ENCODE results near the gene AGAP1.

The AGAP1 gene

DNA sequence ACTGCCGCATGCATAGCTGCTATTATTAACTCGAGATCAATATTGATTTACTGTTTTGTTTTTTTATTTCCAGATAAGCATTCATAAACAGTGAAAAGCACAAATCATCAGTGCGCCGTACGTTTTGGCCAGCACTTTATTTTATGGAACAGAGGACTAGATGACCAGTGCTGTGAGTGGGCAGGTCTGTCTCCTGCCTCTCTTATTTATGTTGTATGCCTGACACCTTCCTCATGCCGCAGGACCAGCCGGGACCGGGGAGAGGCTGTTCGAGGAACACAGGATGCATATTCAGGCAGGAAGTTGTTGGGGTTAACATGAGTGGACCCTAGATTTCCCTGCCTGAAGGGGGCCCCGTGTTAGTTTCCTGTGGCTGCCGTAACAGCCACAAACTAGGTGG, 72.6 kb downstream of the AGAP1 start:
- in situ Hi-C loops (cut with MboI; ENCODE audit: low sequenced_read_pairs), result no loop called here

DNA sequence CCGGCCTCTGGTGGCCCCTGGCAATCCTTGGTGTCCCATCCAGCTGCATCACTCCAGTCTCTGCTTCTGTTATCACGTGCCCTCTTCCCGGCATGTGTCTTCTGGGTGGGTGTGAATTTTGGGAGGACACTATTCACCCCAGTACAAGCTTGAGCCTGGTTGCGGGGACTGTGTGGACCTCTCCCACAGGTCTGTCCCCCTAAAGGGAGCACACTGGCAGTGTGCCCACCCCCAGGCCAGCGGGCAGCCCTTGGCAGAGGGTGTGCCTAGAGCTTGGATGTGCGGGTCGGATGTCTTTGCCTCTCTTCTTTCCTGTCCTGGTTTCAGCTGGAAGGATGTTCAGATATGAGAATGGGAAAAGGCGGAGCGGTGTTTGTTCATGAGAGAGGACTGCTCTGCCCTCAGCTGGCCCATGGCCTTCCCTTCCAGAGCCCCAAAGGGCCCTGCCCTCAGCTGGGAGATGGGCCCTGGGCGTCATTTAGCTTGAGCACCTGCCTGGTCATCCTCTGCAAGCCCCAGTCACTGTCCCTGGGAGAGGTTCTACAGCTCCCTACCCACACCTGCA, 73.2 kb downstream of the AGAP1 start:
- in situ Hi-C loops (cut with MboI; ENCODE audit: low sequenced_read_pairs), result no loop called here

DNA sequence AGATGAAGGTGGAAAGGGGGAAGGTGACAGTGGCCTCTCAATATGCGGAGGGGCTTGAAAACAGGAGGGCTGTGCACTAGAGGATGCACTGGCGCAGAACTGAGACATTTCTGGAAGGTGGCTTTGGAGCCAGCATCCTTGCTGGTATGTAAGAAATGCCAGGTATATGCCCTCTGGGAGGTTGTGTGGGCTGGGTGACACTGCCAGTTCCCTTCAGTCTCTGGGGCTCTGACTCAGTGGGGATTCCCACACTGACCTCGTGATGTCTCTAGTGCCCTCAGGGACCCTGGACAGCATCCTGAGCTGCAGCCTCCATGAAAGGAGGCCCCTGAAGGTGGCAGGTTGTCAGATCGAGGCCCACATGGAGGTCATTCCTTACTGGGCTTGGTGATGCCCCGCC, 74.0 kb downstream of the AGAP1 start:
- in situ Hi-C loops (cut with MboI; ENCODE audit: low sequenced_read_pairs), result no loop called here

DNA sequence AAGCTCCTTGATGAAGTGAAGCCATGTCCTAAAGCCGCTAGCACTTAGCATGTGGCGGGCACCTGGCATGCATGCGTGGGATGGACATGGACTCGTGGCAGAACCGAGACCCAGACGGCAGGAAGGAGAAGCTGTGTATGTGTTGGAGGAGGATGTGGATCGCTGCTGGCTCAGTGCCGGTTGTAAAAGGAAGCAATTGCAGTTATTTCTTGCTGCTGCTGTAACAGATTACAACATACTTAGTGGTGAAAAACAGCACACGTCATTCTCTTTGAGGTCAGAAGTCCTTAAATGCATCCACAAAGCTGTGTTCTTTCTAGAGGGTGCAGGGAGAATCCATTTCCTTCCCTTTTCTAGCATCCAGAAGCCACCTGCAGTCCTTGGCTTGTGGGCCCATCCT, 74.6 kb downstream of the AGAP1 start:
- in situ Hi-C loops (cut with MboI; ENCODE audit: low sequenced_read_pairs), result no loop called here

DNA sequence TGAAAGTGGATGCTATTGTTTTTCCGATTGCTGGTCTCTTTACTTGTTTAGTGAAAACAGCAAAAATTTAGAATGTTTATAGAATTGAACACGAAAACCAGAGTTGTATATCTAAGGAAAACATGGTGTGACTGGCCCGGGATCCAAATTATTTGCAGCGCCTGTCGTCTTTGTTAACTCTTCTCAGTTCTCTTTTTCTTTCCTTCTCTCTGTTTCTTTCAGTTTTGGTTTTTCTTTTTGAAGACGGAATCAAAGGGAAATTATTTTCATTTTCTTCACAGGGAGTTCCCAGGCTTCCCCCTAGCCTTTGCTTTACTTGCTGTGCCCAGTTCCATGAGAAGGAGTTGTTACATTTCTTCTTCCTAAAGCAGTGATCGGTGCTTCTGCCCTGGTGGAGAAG, 76.0 kb downstream of the AGAP1 start:
- in situ Hi-C loops (cut with MboI; ENCODE audit: low sequenced_read_pairs), result no loop called here

DNA sequence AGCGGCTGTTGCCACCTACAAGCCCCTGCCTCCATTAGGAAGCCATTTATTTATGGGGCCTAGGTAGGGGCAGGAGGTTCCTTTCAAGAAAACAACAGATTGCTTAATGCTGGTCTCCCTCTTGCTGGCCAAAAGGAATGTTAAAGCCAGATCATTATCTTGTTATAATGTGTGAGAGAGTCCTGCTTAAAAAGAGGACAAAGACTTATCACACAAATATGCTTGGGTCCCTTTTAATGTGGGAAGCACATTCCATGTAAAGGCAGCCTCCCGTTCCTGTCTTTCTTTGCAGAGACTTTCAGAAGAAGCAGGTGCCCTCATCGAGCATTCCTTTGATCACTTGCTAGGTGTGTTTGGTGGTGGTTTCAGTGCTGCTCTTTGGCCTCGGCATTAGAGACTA, 76.4 kb downstream of the AGAP1 start:
- in situ Hi-C loops (cut with MboI; ENCODE audit: low sequenced_read_pairs), result no loop called here

DNA sequence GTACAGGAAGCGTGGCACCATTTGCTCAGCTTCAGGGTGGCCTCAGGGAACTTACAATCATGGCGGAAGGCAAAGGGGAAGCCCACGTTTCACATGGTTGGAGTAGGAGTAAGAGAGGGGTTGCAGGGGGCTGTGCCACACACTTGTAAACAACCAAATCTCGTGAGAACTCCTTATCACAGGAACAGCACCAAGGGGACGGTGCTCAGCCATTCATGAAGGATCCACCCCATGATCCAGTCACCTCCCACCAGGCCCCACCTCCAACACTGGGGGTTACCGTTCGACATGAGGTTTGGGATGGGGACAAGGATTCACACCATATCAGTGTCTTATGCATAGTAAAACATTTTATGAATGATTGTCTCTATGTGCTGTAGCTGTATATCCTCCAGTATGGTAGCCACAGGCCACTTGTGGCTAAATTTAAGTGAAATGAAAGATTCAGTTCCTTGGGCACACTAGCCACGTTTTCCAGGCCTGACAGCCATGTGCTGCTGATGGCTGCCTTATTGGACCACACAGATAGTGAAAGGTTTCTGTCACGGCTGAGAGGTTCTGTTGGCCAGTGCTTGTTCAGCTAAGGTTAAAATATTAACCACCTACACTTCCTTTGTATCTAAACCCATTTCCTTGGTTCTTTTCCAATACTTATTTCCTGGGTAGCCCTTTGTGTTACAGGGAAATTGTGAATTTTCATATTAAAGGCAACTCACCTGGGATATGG, 77.3 kb downstream of the AGAP1 start:
- in situ Hi-C loops (cut with MboI; ENCODE audit: low sequenced_read_pairs), result no loop called here

DNA sequence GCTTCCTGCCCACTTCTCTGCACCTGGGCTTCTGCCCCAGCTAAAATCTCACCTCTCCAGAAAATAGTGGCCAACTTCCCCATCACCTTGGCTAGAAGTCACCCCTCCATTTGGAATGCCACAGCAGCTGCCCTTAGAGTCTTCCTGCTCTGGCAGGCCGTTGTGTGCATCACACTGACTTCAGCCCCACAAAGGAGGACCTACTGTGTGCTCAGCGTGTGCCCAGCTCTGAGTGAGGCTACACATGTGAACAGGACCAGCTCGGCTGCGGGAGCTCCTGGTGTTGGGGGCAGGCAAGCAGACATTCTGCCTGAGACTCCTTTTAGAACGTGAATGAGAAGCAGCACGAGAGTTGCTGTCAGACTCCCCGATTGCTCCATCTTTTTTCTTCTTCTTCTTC, 78.7 kb downstream of the AGAP1 start:
- in situ Hi-C loops (cut with MboI; ENCODE audit: low sequenced_read_pairs), result no loop called here

DNA sequence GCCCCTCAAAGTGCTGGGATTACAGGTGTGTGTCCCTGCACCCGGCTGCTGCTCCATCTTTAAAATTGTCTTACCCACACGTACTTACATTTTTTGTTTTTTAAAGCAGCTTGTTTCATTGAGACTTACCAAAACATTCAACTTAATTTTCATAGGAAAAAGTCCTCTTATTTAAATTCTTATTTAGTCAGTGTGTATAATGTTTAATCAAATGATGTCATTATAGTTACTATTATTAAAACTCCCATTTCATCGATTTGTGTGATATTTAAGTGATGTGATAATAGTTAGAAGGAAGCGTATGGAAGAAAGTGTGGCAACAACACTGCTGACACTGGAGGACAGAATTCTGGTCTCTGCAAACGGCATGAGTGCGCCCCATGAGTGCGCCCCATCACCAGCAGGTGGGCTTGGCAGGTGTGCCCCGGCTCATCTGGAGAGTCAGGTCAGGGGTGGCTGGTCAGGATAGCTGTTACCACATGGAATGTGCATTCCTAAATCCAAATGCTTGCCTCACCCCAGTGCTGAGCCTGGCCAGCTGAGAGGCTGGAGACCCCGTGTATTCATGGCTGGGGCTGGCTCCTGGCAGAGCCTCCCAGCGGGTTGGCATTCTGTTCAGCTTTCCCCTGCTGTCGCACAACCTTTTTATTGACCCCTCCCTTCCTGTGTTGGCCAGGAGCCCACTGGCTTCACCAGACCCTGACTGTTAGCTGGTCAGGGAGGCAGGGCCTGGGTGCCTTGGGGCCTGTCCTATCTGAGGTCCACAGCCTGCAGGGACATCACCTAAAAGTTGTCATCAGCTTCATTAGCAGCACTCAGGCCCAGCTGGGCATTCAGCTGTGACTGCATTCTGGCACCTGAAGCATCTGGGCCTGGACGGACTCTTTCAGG, 79.7 kb downstream of the AGAP1 start:
- in situ Hi-C loops (cut with MboI; ENCODE audit: low sequenced_read_pairs), result no loop called here

DNA sequence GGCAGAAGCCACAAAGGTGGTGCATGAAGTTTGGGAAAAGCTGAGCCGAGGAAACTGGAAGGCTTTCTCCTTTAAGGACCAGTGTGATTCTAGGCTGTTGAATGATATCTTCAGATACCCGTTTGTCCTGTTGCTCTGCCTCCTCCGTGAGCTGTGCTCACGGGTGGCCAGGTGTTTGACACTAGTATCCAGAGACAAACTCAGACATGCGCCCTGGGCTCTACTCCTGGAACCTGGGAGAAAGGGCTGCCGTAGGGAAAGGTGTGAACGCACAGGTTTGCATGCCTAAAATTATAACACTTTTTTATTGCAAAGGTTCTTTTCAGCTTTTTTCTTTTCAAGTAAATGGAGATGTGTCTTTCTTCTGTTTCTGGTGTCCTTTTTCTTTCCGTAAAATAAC, 81.6 kb downstream of the AGAP1 start:
- in situ Hi-C loops (cut with MboI; ENCODE audit: low sequenced_read_pairs), result no loop called here

DNA sequence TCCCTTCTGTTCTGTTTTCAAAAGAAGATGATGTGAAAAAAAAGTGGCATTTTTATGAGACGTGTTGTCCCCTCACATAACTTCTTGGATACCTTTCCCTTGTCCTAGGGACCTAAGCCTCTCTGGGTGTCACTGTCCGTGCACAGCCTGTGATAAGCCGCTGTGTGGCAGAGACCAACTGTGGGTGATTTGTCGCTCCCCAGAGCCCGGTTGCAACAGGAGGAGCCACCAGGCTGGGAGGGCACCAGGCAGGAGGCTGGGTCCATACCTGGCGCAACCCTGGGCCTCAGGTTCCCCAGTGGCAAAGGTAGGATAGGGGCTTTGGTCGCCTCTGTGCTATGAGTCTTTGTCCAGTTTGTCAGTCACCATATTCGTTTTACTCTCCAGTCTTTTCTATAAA, 82.1 kb downstream of the AGAP1 start:
- in situ Hi-C loops (cut with MboI; ENCODE audit: low sequenced_read_pairs), result no loop called here

DNA sequence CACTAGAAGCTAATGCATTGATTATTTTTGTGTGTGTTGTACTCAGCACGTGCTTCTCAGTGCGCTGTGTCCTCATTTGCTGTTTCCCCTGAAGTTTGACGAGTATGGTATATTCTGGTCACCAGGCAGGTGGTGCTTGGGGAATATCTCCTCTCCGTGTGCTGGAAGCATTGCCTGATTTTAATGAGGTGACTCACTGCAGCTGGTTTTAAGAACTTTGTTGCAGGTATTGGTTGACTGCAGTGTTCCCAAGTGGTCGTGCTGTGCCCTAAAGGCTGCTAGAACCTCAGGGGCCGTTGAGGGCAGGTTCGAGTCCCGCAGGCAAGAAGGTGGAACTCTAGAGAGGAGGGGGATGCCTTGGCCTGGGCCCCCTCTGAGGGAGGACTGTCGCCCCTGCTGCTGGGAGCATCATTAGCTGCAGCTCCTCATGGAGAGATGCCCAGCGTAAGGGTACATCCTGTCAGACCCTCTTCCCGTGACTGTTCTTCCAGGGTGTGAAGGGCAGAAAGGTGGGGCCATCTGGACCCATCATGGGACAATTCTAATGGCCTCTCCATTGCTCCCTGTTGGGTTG, 82.6 kb downstream of the AGAP1 start:
- in situ Hi-C loops (cut with MboI; ENCODE audit: low sequenced_read_pairs), result no loop called here

DNA sequence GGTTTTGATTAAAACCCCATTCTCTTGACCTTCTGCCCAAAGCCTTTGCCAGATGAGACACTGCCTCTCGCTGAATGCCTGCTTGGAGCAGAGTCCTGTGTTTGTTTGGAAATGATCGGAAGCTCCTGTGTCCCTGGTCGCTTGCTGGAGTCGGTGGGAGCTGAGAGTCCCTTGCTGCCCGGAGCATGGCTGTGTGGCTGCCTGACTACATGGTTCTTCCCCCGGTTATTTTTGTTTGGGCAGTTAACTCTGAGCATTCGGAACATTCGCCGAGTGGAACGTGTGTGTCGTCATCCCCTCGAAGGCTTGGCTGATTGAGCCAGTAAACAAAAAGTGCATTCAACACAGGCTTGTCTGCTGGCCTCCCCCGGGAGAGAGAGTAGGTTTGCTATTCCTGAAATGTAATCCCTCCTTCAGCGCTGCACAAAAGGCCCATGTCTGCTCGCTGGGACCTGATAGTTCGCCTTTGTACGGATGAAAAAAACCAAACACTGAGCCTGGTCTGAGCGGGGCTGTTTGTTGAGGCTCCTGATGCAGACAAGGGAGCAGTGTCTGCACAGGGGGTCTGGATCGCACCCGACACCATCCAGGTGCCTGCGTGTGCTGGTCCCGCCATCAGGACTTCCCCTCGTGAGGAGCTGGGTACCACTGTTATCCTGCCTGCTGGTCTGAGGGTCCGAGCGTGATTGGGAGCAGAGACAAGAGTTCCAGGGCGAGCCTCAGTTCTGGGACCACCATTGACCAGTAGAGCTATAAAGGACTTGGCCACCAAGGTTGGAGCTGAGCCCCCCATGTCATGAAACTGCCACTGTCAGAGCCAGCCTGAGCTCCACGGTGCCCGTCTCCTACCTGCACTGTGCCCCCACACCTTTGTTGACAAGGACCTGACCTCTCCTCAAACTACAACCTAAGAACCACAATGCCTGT, 83.8 kb downstream of the AGAP1 start:
- in situ Hi-C loops (cut with MboI; ENCODE audit: low sequenced_read_pairs), result no loop called here

DNA sequence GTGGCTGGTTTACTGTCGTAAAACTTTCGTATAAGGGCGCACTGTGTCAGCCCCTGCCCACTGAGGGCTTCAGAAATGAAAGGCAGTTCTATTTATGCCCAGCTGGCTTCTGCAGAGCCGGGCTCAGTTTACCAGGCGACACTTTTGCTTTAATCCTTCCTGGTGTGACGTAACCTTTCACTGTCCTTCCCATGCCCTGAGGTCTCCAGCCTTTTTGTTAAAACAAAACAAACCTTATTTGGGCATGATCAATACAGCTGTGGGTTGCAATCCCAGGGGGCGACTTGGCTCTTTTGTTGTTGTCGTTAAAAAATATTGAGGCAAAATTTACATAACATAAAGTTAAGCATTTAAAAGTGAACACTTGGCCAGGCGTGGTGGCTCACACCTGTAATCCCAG, 85.3 kb downstream of the AGAP1 start:
- in situ Hi-C loops (cut with MboI; ENCODE audit: low sequenced_read_pairs), result no loop called here

DNA sequence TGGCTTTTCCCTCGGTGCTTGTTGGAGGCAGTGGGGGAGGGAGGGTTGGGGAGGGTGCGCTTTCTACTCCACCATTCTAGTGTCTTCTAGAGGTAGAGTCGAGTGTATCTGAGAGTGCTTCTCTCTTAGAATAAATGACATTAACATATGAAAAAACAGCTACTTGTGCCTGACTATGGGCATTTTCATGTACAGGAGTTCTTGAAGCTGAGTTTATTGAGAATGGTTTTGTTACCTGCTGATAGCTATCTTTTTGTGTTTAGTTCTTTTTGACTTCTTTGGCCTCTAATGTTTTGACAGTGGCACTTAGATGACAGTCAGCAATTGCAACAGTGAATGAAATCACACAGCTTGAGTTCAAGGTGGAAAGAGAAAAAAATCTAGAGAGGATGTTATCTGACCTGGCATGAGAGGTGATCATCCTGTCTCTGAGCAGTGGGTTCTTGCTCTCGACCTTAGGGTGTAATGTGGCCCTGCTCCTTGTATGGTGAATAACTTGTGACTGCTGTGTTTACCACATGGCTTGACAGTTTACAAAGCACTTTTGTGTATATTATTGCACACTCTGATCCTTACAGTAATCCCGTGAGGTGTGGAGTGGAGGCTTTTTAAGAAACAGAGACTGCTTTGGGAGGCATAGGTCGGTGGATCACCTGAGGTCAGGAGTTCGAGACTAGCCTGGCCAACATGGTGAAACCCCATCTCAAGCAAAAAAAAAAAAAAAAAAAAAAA, 86.7 kb downstream of the AGAP1 start:
- in situ Hi-C loops (cut with MboI; ENCODE audit: low sequenced_read_pairs), result no loop called here

DNA sequence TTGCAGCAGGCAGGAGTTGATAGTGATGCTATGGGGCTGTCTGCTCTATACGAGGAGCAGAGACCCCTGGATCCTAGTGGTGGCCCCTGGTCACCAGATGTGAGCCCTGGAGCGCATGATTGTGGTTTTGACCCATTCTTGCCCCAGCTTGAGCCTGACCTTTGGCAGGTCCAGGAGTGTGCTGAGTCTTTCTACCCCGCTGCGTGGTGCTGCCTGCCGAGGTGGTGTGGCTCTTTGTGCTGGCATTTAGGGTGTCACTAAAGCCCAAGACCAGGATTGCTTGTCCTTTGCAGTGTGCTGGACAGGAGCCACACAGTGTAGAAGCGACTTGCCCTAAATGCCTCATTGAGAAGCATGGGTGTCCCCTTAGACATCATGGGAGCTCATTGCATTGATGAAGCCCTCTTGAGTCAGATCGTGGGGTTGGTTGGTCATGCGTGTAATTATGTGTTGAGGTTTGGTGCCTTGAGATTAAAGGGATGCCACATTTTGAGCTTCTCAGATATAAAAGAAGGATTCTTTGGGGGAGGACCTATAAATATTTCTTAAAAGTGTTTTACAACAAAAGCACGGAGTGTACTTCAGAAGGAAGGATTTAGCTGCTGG, 88.3 kb downstream of the AGAP1 start:
- in situ Hi-C loops (cut with MboI; ENCODE audit: low sequenced_read_pairs), result no loop called here

DNA sequence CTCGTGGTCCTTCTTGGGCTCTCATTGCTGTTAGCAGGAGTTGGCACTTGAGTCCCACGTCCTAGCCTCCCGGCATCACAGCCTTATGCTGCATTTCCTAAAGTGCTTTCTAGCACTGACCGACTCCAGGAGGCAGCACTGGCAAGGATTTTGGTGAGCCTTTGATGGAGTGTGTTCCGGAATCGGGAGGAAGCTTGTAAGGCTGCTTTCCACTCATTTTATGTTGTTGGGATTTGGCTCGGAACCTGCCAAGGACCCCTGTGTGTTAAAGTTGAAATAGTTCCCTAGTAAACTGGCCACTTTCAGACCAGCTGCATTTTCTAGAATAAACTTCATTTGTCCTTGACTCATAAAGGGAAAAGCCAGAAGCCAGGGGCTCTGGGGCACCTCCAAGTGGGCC, 88.9 kb downstream of the AGAP1 start:
- in situ Hi-C loops (cut with MboI; ENCODE audit: low sequenced_read_pairs), result no loop called here

DNA sequence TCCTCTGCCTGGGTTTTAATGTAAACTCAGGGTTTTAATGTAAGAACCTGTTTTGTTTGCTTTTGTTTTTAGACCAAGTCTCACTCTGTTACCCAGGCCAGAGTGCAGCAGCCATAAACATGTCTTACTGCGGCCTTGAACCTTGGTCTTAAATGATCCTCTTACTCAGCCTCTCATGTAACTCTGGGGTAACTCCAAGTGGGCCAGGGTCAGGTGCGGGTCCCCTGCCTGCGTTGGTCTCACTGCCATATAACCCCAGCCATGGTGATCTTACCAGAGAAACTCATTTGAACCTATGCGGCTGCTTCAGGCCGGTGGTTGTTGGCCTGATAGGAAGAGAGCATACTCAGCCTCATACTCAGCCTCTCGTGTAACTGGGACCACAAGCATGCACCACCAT, 89.3 kb downstream of the AGAP1 start:
- in situ Hi-C loops (cut with MboI; ENCODE audit: low sequenced_read_pairs), result no loop called here

DNA sequence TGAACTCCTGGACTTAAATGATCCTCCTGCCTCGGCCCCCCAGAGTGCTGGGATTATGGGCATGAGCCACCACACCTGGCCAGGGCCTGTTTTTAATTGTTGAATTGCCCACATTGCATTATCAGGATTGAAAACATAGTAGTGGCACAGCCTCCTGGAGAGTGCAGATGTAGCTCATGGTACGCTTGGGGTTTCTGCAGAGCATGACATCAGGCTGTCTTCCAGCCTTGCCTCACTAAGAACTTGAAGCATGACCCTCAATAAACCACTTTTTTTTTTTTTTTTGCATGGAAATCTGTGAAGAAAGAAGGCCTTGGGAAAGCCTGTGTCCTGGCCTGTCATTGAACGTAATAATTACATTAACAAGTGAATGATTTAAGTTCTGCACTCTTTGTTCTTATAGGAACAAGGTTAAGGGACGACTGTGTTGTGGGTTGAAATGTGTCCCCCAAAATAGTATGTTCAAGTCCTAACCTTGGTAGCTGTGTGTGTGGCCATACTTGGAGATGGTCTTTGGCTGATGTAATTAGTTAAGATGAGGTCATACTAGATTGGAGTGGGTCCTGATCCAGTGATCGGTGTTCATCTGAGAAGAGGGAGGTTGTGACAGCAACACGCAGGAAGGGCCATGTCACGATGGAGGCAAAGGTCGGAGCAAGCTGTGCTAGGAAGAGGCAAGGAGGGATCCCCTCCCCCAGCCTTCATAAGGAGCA, 90.2 kb downstream of the AGAP1 start:
- in situ Hi-C loops (cut with MboI; ENCODE audit: low sequenced_read_pairs), result no loop called here

All from hTERT RPE-1 (cell line).